GM21825 (cell line): ENCODE data around the gene CUX1.

Source experiments
- ATAC-seq: cut with Tn5 transposase; IDR thresholded peaks from one replicate; pipeline ENCODE4 v1.9.1; 2021; ENCODE audit warnings: mild to moderate bottlenecking, moderate library complexity; ENCODE audit not compliant: unreplicated experiment

Gene CUX1

DNA sequence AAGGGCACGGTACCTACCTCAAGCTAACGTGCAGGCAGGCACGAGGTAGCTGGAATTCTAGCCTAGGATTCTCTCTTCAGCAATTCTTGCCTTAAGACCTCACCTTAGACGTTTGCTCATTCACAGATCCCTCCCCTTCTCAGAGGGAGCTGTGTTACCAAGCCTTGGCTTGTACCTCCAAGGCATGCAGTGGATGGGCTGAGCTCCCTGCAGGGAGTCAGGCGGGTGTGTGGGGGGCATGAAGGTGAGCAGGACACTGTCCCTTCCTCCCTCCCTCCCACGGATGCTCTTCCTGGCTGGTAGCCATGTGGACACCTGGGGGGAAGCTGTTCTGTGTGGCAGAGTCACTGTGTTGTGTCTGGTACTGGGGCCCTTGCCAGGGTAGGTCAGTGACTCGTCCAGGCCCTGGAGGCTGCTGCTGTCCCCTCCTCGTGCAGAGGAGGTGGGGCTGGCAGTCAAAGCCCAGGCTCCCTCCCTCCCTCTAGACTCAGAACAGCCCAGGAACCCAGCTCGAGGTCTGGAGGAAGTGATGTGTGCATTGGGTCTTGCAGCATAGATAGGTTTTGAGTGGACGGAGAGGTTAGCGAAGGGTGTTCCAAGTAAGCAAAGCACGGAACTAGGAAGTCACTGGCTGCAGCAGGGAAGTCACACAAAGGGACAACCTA is 247.1 kb downstream of the CUX1 start:
- no peak for ATAC-seq

- ATAC-seq: no peak
These were observed 247.8 kb downstream of the CUX1 start for GRCh38 chr7:102065226-102065625.

GRCh38 chr7:102066476-102066875 is 249.1 kb downstream of the CUX1 start:
- no peak for ATAC-seq

GRCh38 chr7:102068846-102069245 is 251.4 kb downstream of the CUX1 start:
- ATAC-seq: no peak

GRCh38 chr7:102069931-102070629 is 252.7 kb downstream of the CUX1 start:
- ATAC-seq: no peak

GRCh38 chr7:102072003-102072402 is 254.6 kb downstream of the CUX1 start:
- no peak for ATAC-seq

- ATAC-seq: no peak
These were observed 255.3 kb downstream of the CUX1 start for GRCh38 chr7:102072636-102073209.

- no peak for ATAC-seq
These were observed 256.8 kb downstream of the CUX1 start for GRCh38 chr7:102073931-102074880.

DNA sequence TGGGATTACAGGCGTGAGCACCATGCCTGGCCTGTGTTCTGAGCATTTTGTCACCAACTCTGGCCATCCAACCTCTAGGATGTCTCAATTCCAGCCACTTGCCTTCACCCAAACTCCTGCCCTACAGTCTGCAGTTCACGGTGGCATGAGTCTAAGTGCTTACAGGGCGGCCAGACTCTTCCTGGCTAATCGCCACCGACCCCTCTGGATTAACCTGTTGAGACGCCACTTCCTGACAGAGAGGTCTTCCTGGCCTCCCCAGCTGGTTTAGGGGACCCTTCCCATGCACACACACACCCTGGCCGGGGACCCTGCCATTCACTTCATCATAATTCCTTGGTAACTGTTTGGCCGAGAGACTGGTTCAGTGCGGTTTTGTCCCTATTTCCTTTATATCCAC is 257.7 kb downstream of the CUX1 start:
- no peak for ATAC-seq

- no peak for ATAC-seq
These were observed 258.2 kb downstream of the CUX1 start for GRCh38 chr7:102075553-102076135.

- no peak for ATAC-seq
These were observed 259.7 kb downstream of the CUX1 start for GRCh38 chr7:102077081-102077480.

DNA sequence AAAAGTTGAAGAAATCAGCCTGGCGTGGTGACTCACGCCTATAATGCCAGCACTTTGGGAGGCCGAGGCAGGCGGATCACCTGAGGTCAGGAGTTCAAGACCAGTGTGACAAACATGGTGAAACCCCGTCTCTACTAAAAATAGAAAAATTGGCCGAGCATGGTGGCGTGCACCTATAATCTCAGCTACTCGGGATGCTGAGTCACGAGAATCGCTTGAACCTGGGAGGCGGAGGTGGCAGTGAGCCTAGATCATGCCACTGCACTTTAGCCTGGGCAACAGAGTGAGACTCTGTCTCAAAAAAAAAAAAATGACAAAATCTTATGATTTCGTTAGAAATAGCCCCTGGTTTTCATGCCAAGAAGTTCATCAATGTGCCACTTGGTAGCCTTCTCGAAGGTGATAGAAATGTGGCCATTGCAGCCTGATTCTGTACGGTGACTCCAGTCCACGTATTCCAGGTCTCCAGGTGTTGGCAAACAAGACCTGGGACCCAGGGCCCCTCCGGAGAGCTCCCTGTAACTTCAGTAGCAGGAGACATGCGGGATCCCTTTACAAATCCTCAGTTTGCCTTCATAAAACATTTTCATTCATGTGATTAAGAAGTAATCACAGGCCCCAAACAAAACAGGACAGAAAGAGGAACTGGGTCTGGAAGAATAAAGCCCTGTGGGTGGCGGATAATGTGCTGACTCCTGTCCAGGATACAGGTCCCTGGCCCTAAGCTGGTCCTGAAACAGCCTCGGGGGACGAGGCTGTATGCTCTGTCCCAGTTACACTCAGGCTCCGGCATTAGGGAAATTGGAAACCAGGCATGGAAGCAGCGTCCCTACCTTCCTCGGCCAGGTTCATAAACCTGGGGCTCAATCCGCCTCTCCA is 262.0 kb downstream of the CUX1 start:
- ATAC-seq: no peak

DNA sequence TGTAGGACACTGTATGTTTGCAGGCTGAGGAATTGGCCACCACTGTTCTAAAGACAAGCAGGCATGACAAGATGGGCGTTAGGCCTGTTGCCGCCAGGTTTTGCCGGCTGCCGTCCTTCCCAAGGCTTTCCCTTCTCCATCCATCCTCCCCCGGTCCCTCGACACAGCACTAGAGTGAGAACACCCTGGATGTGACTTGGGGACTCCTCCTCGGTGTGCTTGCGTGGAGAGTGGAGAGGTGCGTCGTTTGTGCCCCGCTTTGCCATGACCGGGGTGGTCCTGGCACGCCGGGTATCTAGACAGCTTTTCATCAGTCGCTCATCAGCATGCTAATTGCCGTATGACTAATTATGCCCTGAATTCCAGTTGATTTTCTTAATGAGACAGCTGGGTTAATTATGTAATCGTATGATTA is 262.6 kb downstream of the CUX1 start:
- no peak for ATAC-seq

DNA sequence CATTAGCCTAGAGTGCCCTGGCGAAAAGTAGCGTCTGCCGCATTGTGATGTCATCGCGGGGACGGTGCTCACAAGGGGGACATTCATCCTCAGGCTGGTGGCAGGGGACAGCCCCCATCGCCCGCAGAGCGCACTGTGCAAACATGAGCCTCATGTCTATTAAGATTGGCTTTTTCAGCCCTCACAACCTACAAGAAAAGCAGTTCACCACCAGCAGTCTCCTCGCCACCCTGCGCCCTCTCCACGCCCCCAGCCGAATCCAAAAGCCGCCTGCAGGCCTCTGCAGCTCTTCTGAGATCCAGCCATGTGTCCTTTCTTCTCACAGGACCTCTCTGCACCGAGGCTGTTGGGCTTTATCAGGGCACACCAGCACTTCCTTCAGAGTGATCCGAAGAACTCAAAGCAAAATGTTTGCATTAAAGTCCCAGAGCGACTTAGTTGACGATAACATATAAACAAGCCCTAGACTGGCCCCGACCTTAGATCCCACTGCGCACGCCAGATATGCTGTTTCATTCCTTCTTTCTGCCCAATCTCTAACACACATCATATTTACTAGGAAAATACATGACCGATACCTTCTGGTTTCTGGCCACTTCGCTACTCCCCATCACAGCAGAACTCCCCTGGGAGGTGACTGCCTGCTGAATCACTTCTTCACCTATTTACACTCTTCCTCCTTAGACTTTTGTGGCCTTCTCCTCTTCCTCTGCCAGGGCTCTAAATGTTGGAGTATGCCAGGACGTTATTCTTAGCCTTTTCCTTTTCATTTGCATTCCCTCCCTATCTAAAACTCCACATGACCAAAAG is 263.2 kb downstream of the CUX1 start:
- no peak for ATAC-seq

DNA sequence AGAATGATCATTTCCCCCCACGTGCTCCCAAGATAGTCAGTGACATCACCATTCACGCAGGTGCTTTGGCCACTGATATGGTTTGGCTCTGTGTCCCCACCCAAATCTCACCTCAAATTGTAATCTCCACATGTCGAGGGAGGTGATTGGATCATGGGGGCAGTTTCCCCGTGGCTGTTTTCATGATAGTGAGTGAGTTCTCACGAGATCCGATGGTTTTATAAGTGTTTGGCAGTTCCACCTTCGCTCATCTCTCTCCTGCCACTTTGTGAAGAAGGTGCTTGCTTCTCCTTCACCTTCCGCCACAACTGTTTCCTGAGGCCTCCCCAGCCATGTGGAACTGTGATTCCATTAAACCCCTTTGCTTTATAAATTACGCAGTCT is 263.8 kb downstream of the CUX1 start:
- ATAC-seq: no peak

DNA sequence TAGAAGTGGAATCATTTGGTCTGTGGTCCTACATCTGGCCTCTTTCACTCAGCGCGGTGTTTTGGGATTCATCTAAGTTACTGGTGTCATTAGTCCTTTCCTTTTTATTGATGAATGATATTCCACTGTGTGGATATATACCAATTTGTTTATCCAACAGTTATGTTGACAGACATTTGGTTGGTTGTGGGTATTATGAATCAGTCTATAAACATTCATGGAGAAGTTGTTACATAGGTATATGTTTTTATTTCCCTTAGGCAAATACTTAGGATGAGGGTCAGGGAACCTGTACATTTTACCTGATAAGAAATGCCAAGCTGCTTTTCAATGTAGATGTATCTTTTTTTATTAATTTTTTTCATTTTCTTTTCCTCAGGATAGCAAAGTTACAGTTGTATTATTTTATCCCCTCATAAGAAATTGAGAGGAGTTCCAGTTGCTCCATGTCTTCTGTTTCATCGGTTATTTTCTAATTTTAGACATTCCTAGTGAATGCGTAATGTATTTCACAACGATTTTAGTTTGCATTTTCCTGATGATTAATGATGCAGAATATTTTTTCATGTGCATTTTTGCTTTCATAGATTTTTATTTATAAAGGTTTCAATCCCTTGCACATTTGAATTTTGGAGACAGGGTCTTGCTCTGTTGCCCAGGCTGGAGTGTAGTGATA is 265.4 kb downstream of the CUX1 start:
- no peak for ATAC-seq

- no peak for ATAC-seq
These were observed 267.9 kb downstream of the CUX1 start for GRCh38 chr7:102085218-102085772.
